ENCODE data around the gene TNNI2. TPM values are rescaled to one million over a fixed set of nuclear protein-coding genes. Genes with fewer than 3 reads are reported as not detected.

The TNNI2 gene
- total and polyA plus RNA-seq, 2 experiments from 2014 or later = 0.73 to 5.5 TPM

DNA sequence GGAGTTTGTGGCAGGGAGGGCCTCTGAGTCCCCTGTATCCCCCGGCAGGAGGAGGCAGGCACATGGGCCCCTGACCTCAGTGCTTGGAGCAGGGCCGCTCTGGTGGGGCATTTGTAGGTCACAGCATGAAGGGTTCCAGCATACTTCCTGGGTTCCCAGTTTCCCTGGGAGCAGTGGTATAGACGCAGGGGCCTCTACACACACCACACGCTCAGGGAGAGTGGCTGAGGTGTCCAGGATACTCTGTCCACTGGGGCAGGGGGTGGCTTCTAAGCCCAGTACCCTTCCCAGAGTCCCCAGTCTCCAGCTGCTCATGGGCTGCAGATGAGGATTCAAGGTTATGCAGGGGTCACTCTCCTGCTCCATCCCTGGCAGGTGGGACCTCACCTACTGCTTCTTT lies 20.2 kb downstream of the TNNI2 start:
- H3K4me2 ChIP-seq = no peak overlapping the region
- no peaks in the 10 kb centered on the region for H3K27me3 ChIP-seq
- H4K20me1 ChIP-seq (ENCODE audit: insufficient read depth, poor library complexity, severe bottlenecking) = no peaks in the 10 kb centered on the region
- no peak overlapping the region for H2AFZ ChIP-seq
- H3K79me2 ChIP-seq = no peaks in the 10 kb centered on the region
- no peaks in the 10 kb centered on the region for H3K9me2 ChIP-seq (replicated peaks; ENCODE audit: insufficient read depth)
- H3K27ac ChIP-seq = no peak overlapping the region
- 93% methylated on average over 4 of the region's 4 CpGs for WGBS (ENCODE audit: low lambda C conversion rate, missing lambda C conversion rate)
- peaks cover 7% of the 10 kb centered on the region for H3K4me1 ChIP-seq (ENCODE audit: insufficient read depth)
- no peaks in the 10 kb centered on the region for H3K36me3 ChIP-seq (replicated peaks; ENCODE audit: insufficient read depth, low read depth)
- no peak overlapping the region for H3K4me3 ChIP-seq
- H3K9me3 ChIP-seq (ENCODE audit: low read depth) = no peaks in the 10 kb centered on the region
- TF ChIP-seq, protein P1, sequence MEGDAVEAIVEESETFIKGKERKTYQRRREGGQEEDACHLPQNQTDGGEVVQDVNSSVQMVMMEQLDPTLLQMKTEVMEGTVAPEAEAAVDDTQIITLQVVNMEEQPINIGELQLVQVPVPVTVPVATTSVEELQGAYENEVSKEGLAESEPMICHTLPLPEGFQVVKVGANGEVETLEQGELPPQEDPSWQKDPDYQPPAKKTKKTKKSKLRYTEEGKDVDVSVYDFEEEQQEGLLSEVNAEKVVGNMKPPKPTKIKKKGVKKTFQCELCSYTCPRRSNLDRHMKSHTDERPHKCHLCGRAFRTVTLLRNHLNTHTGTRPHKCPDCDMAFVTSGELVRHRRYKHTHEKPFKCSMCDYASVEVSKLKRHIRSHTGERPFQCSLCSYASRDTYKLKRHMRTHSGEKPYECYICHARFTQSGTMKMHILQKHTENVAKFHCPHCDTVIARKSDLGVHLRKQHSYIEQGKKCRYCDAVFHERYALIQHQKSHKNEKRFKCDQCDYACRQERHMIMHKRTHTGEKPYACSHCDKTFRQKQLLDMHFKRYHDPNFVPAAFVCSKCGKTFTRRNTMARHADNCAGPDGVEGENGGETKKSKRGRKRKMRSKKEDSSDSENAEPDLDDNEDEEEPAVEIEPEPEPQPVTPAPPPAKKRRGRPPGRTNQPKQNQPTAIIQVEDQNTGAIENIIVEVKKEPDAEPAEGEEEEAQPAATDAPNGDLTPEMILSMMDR (IDR thresholded peaks at IDR 0.05; ENCODE audit: poor library complexity) = no peak
- TF ChIP-seq EZH2phosphoT487 (IDR thresholded peaks at IDR 0.05; ENCODE audit: low read depth, severe bottlenecking, unreplicated experiment) (no peak), EZH2 (IDR thresholded peaks at IDR 0.05; ENCODE audit: borderline replicate concordance) (no peak)
- DNase-seq (ENCODE audit: low spot score) = no peak

DNA sequence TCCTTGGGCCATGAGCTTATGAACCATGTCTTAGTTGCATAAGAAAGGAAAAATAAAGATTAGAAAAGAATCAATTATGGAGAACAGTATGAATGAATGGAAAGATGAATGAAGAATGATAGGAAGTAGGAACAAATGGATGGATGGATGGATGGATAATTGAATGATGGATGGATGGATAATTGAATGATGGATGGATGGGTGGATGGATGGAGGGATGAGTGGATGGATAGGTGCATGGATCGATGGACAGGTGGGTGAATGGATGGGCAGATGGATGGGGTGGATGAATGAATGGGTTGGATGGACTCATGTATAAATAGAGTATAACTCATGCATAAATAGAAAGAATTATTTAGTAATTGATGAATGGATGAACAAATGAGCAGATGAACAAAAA lies 21.3 kb downstream of the TNNI2 start:
- Histone ChIP-seq H3K79me2 (no peaks in the 10 kb centered on the region), H2AFZ (no peak overlapping the region), H3K4me3 (no peak overlapping the region), H3K4me1 (ENCODE audit: insufficient read depth) (peaks cover 17% of the 10 kb centered on the region), H3K4me2 (no peak overlapping the region), H3K27ac (no peak overlapping the region), H4K20me1 (ENCODE audit: insufficient read depth, poor library complexity, severe bottlenecking) (no peaks in the 10 kb centered on the region), H3K9me3 (ENCODE audit: low read depth) (no peaks in the 10 kb centered on the region), H3K36me3 (replicated peaks; ENCODE audit: insufficient read depth, low read depth) (no peaks in the 10 kb centered on the region), H3K27me3 (no peaks in the 10 kb centered on the region), H3K9me2 (replicated peaks; ENCODE audit: insufficient read depth) (no peaks in the 10 kb centered on the region)
- 82% methylated on average over 1 of the region's 1 CpG for WGBS (ENCODE audit: low lambda C conversion rate, missing lambda C conversion rate)
- DNase-seq (ENCODE audit: low spot score) = no peak
- TF ChIP-seq EZH2phosphoT487 (IDR thresholded peaks at IDR 0.05; ENCODE audit: low read depth, severe bottlenecking, unreplicated experiment) (no peak), EZH2 (IDR thresholded peaks at IDR 0.05; ENCODE audit: borderline replicate concordance) (no peak)
- TF ChIP-seq, protein P1 (IDR thresholded peaks at IDR 0.05; ENCODE audit: poor library complexity) = no peak

DNA sequence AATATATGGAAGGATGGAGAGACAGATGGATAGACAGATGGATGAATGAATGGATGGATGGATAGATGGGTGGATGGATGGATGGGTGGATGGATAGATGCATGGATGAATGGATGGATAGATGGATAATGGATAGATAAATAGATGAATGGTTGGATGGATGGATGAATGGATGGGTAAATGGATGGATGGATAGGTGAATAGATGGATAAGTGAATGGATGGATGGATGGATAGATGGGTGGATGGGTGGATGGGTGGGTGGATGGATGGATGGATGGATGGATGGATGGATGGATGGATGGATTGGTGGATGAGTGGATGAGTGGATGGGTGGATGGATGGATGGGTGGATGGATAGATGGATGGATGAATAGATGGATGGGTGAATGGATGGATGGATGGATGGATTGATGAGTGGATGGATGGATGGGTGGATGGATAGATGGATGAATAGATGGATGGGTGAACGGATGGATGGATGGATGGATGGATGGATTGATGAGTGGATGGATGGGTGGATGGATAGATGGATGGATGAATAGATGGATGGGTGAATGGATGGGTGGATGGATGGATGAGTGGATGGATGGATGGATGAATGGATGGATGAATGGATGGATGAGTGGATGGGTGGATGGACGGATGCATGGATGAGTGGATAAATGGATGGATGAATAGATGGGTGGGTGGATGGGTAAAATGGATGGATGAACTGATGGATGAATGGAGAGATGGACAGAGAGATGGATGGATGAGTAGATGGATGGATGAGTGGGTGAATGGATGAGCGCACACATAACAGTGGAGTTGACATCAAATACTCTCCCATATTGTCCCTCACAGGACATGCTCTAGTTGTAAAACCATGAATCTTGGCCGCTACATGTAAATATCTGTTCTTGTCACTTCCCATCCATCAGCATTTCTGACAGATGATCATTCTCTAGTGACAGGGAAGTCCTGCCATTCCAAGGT lies 22.9 kb downstream of the TNNI2 start:
- Histone ChIP-seq H3K27me3 (no peaks in the 10 kb centered on the region), H3K27ac (no peak overlapping the region), H3K36me3 (replicated peaks; ENCODE audit: insufficient read depth, low read depth) (no peaks in the 10 kb centered on the region), H3K9me3 (ENCODE audit: low read depth) (no peaks in the 10 kb centered on the region), H3K4me1 (ENCODE audit: insufficient read depth) (peaks cover 18% of the 10 kb centered on the region), H3K9me2 (replicated peaks; ENCODE audit: insufficient read depth) (no peaks in the 10 kb centered on the region), H4K20me1 (ENCODE audit: insufficient read depth, poor library complexity, severe bottlenecking) (no peaks in the 10 kb centered on the region), H3K4me2 (no peak overlapping the region), H2AFZ (no peak overlapping the region), H3K4me3 (no peak overlapping the region), H3K79me2 (no peaks in the 10 kb centered on the region)
- 91% methylated on average over 4 of the region's 4 CpGs for WGBS (ENCODE audit: low lambda C conversion rate, missing lambda C conversion rate)
- TF ChIP-seq EZH2phosphoT487 (IDR thresholded peaks at IDR 0.05; ENCODE audit: low read depth, severe bottlenecking, unreplicated experiment) = no peak
- no peak for TF ChIP-seq EZH2 (IDR thresholded peaks at IDR 0.05; ENCODE audit: borderline replicate concordance)
- TF ChIP-seq, protein P1 (IDR thresholded peaks at IDR 0.05; ENCODE audit: poor library complexity) = no peak
- no peak for DNase-seq (ENCODE audit: low spot score)

All from hepatocyte (in vitro differentiated cells).